GM12878 (cell line): ENCODE data around the gene RSPH9. TPM values are rescaled to one million over a fixed set of nuclear protein-coding genes. Genes with fewer than 3 reads are reported as not detected.
A peak's percentile ranks its signal among the peaks of the same experiment; 100 is the strongest.

Source experiments
- BHLHE40 ChIP-seq, 2 experiments: fragments of 450-650 bp in 1 of 2; IDR thresholded peaks; 2 replicates each; pipeline ENCODE4 v1.6.1; 2011 to 2017; ENCODE audit warnings: low read depth in 2 of 2, borderline replicate concordance in 1 of 2, improper control_type of control experiment in 1 of 2, low read length in 1 of 2, mild to moderate bottlenecking in 1 of 2
- E4F1 ChIP-seq: fragments of 450-650 bp; IDR thresholded peaks from 2 replicates; pipeline ENCODE4 v1.6.1; 2018; ENCODE audit warnings: borderline replicate concordance, mild to moderate bottlenecking; ENCODE audit not compliant: partially characterized antibody
- GABPA ChIP-seq: IDR thresholded peaks from 2 replicates; pipeline ENCODE4 v1.6.1; 2014; ENCODE audit warnings: antibody characterized with exemption, low read depth, mild to moderate bottlenecking, inconsistent platforms
- MLLT1 ChIP-seq: fragments of 450-650 bp; IDR thresholded peaks from 2 replicates; pipeline ENCODE4 v1.6.1; 2016; ENCODE audit warnings: mild to moderate bottlenecking
- MYC ChIP-seq: IDR thresholded peaks from 2 replicates; pipeline ENCODE4 v1.6.1; 2011; ENCODE audit warnings: mild to moderate bottlenecking, low read length, moderate library complexity, inconsistent platforms; ENCODE audit not compliant: insufficient read depth, insufficient replicate concordance, insufficient read length, severe bottlenecking
- NR2C1 ChIP-seq: fragments of 450-650 bp; IDR thresholded peaks from 2 replicates; pipeline ENCODE4 v1.6.1; 2017; ENCODE audit warnings: antibody characterized with exemption, mild to moderate bottlenecking, moderate library complexity
- RB1 ChIP-seq: fragments of 450-650 bp; formaldehyde crosslinking; IDR thresholded peaks from 2 replicates; pipeline ENCODE4 v1.6.1; 2017; ENCODE audit warnings: mild to moderate bottlenecking, borderline replicate concordance
- SMAD5 ChIP-seq: IDR thresholded peaks from 2 replicates; pipeline ENCODE4 v1.6.1; 2016; ENCODE audit warnings: antibody characterized with exemption, low read depth
- SREBF1 ChIP-seq: IDR thresholded peaks from 2 replicates; pipeline ENCODE4 v1.6.1; 2012; ENCODE audit warnings: mild to moderate bottlenecking, low read length
- SUPT20H ChIP-seq: IDR thresholded peaks from 2 replicates; pipeline ENCODE4 v1.6.1; 2011; ENCODE audit warnings: low read depth, mild to moderate bottlenecking, low read length, moderate library complexity, borderline replicate concordance; ENCODE audit not compliant: control insufficient read depth
- TBL1XR1 ChIP-seq: IDR thresholded peaks from 2 replicates; pipeline ENCODE4 v1.6.1; 2012; ENCODE audit warnings: low read depth, low read length, improper control_type of control experiment
- TCF12 ChIP-seq: IDR thresholded peaks from 2 replicates; pipeline ENCODE4 v1.6.1; 2011; ENCODE audit warnings: low read depth, mild to moderate bottlenecking, low read length
- USF1 ChIP-seq: IDR thresholded peaks from 2 replicates; pipeline ENCODE4 v1.6.1; 2011; ENCODE audit warnings: borderline replicate concordance, low read depth, mild to moderate bottlenecking, moderate library complexity, mixed read lengths, low read length; ENCODE audit not compliant: insufficient read depth; ENCODE audit errors: extremely low read length
- YY1 ChIP-seq: IDR thresholded peaks from 2 replicates; pipeline ENCODE4 v1.6.1; 2011; ENCODE audit warnings: low read depth, mild to moderate bottlenecking, low read length
- ZBTB40 ChIP-seq: fragments of 450-650 bp; IDR thresholded peaks from 2 replicates; pipeline ENCODE4 v1.6.1; 2016; ENCODE audit warnings: mild to moderate bottlenecking, moderate library complexity, borderline replicate concordance
- polyA plus RNA-seq, 11 experiments: library from polyadenylated mRNA; depleted of rRNA in 4 of 11; unstranded in 6 of 11; stranded (reverse) in 5 of 11; fragments of >200 nt; fragmentation: Nextera tagmentation in 4 of 11; fragmentation: Illumina TruSeq in 1 of 11; extraction: Ambion mirVana in 4 of 11; extraction: Trizol in 1 of 11; gene quantifications; 1 replicate in 1 of 11; 2 replicates in 10 of 11; pipeline versions ENCODE4 v1.2.1 to v1.2.3, GENCODE V29; 2011 to 2016; ENCODE audit warnings: inconsistent platforms in 2 of 11, missing spikeins in 2 of 11, low read depth in 1 of 11
- total RNA-seq, 4 experiments: library from RNA; depleted of rRNA in 3 of 4; stranded (reverse); fragments of >200 nt in 3 of 4; fragmentation: Illumina TruSeq in 1 of 4; extraction: Trizol in 1 of 4; gene quantifications; 2 replicates each; pipeline versions ENCODE4 v1.2.1 to v1.2.3, GENCODE V29; 2013 to 2021

RSPH9 gene
- total and polyA plus RNA-seq, 10 of the 15 experiments (the other 5 are each of a cell fraction or from before 2014, with no cell fraction given): 0.26 to 0.63 (median 0.36) TPM; not detected in 6

- TF ChIP-seq ZBTB40 (peak; percentile 95), TCF12 (peak; percentile 16; the same call in 1 of the 2 replicates), MLLT1 (0 out of 2 replicates have a peak, but pooled peaks have one; percentile 20), E4F1 (peak; percentile 27), GABPA (peak; percentile 97), TBL1XR1 (no peak), YY1 (peak; percentile 99), SREBF1 (0 out of 2 replicates have a peak, but pooled peaks have one; percentile 29), SMAD5 (peak; percentile 51; the same call in 1 of the 2 replicates), BHLHE40 (IDR thresholded peaks at IDR 0.05; ENCODE audit: borderline replicate concordance in 1 of 2, low read depth in 2 of 2, low read length in 1 of 2) (peak; percentile 55 to 80; a peak in 3 of 4 replicates), USF1 (no peak), RB1 (peak; percentile 36; the same call in 1 of the 2 replicates), MYC (no peak), SUPT20H (no peak), NR2C1 (peak; percentile 97)
These were observed 42.9 kb downstream of the RSPH9 start, which contains the start of gene MRPS18A (continued) for GRCh38 chr6:43687437-43688347.
